ENCODE measurements around the gene TSKS.
A peak's percentile ranks its signal among the peaks of the same experiment; 100 is the strongest.

Gene TSKS

GRCh38 chr19:49771674-49772139 lies 8.6 kb upstream of the TSKS start:
- no peak for TF ChIP-seq CTCF (IDR thresholded peaks at IDR 0.05)
- DNase-seq = no peak
- Histone ChIP-seq H3K27ac (no peak overlapping the region), H3K9me3 (no peaks in the 10 kb centered on the region), H3K36me3 (peaks cover 0 to 19% (median 14%) of the 10 kb centered on the region in 3 donors), H3K4me1 (peaks cover 0 to 25% (median 22%) of the 10 kb centered on the region in 4 donors), H3K4me3 (no peak overlapping the region), H3K27me3 (no peaks in the 10 kb centered on the region)
- intact Hi-C loops (cut with DNase I; ENCODE audit: low total_unique reads) = no loop called here

- no peak for DNase-seq
- H3K4me1 ChIP-seq = peaks cover 0 to 30% (median 27%) of the 10 kb centered on the region in 4 donors
- peaks cover 0 to 11% (median 4%) of the 10 kb centered on the region in 3 donors for H3K36me3 ChIP-seq
- intact Hi-C loops (cut with DNase I; ENCODE audit: low total_unique reads) = no loop called here
- no peak overlapping the region for H3K4me3 ChIP-seq
- no peaks in the 10 kb centered on the region for H3K27me3 ChIP-seq
- H3K9me3 ChIP-seq = no peaks in the 10 kb centered on the region
- TF ChIP-seq CTCF (IDR thresholded peaks at IDR 0.05) = no peak
- no peak overlapping the region for H3K27ac ChIP-seq
These were observed 7.4 kb upstream of the TSKS start for GRCh38 chr19:49770529-49770928.

- no peak for TF ChIP-seq CTCF (IDR thresholded peaks at IDR 0.05)
- no peak for DNase-seq
- peak overlapping the region; percentile 87 to 99 for H3K4me3 ChIP-seq
- intact Hi-C loops (cut with DNase I; ENCODE audit: low total_unique reads) = loop anchor here (5.0 to 10.0 kb wide), 2 partner anchors 39 to 97 kb away; partner anchors contain the start of gene PNKP
- no peaks in the 10 kb centered on the region for H3K9me3 ChIP-seq
- H3K27ac ChIP-seq = peak overlapping the region; percentile 85 to 96
- peaks cover 0 to 34% (median 30%) of the 10 kb centered on the region in 4 donors for H3K4me1 ChIP-seq
- peaks cover 0 to 8% (median 0%) of the 10 kb centered on the region in 3 donors for H3K36me3 ChIP-seq
- no peaks in the 10 kb centered on the region for H3K27me3 ChIP-seq
These were observed 5.0 kb upstream of the TSKS start for GRCh38 chr19:49767967-49768581.

DNA sequence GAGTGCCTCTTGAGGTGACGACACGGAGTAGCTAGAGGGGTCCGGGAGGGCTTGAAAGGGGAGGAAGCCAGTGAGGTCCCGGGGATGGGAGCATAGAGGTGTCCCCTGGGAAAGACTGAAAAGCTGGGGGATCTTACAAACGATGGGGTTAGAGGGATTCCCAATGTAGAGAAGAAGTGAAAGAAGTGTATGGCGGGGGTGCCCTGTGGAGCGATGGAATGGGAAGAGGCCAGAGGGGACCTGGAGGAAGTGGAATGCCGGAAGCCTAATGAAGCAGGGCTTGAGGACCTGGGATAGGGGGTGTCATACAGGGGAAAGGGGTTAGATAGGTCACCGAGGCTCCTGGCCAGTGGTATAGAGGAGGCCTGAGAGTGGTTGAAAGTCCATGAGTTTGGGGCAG lies 4.3 kb upstream of the TSKS start:
- Histone ChIP-seq H3K27me3 (no peaks in the 10 kb centered on the region), H3K4me3 (peak overlapping the region; percentile 87 to 99), H3K27ac (peak overlapping the region; percentile 85 to 96), H3K36me3 (peaks cover 0 to 8% (median 0%) of the 10 kb centered on the region in 3 donors), H3K4me1 (peaks cover 0 to 34% (median 30%) of the 10 kb centered on the region in 4 donors), H3K9me3 (no peaks in the 10 kb centered on the region)
- TF ChIP-seq CTCF (IDR thresholded peaks at IDR 0.05) = no peak
- intact Hi-C loops (cut with DNase I; ENCODE audit: low total_unique reads) = loop anchor here (5.0 to 10.0 kb wide), 2 partner anchors 40 to 97 kb away; partner anchors contain the start of gene PNKP
- DNase-seq = no peak

DNA sequence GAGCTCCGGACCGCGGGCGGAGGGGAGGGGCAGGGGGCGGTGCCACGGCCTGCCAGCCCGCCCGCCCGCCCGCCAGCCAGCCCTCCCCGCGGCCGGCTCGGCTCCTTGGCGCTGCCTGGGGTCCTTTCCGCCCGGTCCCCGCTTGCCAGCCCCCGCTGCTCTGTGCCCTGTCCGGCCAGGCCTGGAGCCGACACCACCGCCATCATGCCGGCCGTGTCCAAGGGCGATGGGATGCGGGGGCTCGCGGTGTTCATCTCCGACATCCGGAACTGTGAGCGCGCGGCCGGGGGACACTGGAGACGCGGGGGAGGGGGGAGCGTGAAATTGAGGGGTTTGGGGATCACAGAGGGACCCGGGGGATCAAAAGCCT lies 3.8 kb upstream of the TSKS start, which contains the start of gene AP2A1:
TSS of gene AP2A1 (plus strand) at position 72 of the 370 bp plus-strand sequence. CDS start at position 205, 133 bp downstream.
- intact Hi-C loops (cut with DNase I; ENCODE audit: low total_unique reads) = loop anchor here (5.0 to 10.0 kb wide), 2 partner anchors 40 to 98 kb away; partner anchors contain the start of gene PNKP
- TF ChIP-seq CTCF (IDR thresholded peaks at IDR 0.05) = no peak
- Histone ChIP-seq H3K27ac (peak within 1 kb of the TSS; percentile 89 to 96), H3K4me1 (peaks cover 0 to 34% (median 30%) of the 10 kb centered on the region in 4 donors), H3K27me3 (no peaks in the 10 kb centered on the region), H3K9me3 (no peaks in the 10 kb centered on the region), H3K4me3 (peak within 1 kb of the TSS; percentile 87 to 99), H3K36me3 (peaks cover 0 to 4% (median 0%) of the 10 kb centered on the region in 3 donors)
- no peak for DNase-seq
